Measurements from ENCODE around the gene DDX5. TPM values are rescaled to one million over a fixed set of nuclear protein-coding genes. Genes with fewer than 3 reads are reported as not detected.

The DDX5 gene
- total RNA-seq, 1 donor from 2014 or later: 1,273 TPM

- Mint-ChIP-seq H3K4me1 (ENCODE audit: low read depth, unreplicated experiment) (peaks cover 32% of the 10 kb centered on the region), H3K27ac (ENCODE audit: unreplicated experiment) (no peak overlapping the region), H3K27me3 (ENCODE audit: unreplicated experiment) (peaks cover 29% of the 10 kb centered on the region), H3K9me3 (ENCODE audit: unreplicated experiment) (peaks cover 30% of the 10 kb centered on the region), H3K4me3 (ENCODE audit: unreplicated experiment) (peak overlapping the region; percentile 71), H3K36me3 (ENCODE audit: unreplicated experiment) (peaks cover 11% of the 10 kb centered on the region)
- no peak for TF ChIP-seq CTCF (IDR thresholded peaks at IDR 0.05; ENCODE audit: partially characterized antibody, unreplicated experiment)
- no peak for DNase-seq
These were observed 2.7 kb downstream of the DDX5 start for GRCh38 chr17:64503341-64503740.

- peaks cover 11% of the 10 kb centered on the region for H3K36me3 Mint-ChIP-seq (ENCODE audit: unreplicated experiment)
- no peak overlapping the region for H3K27ac Mint-ChIP-seq (ENCODE audit: unreplicated experiment)
- H3K4me1 Mint-ChIP-seq (ENCODE audit: low read depth, unreplicated experiment): peaks cover 35% of the 10 kb centered on the region
- TF ChIP-seq CTCF (IDR thresholded peaks at IDR 0.05; ENCODE audit: partially characterized antibody, unreplicated experiment): no peak
- peaks cover 29% of the 10 kb centered on the region for H3K27me3 Mint-ChIP-seq (ENCODE audit: unreplicated experiment)
- H3K9me3 Mint-ChIP-seq (ENCODE audit: unreplicated experiment): peaks cover 30% of the 10 kb centered on the region
- no peak for DNase-seq
- H3K4me3 Mint-ChIP-seq (ENCODE audit: unreplicated experiment): peak overlapping the region; percentile 71
These were observed 3.3 kb downstream of the DDX5 start for GRCh38 chr17:64502809-64503208.

GRCh38 chr17:64502021-64502420 lies 4.1 kb downstream of the DDX5 start:
- peaks cover 27% of the 10 kb centered on the region for H3K9me3 Mint-ChIP-seq (ENCODE audit: unreplicated experiment)
- H3K27me3 Mint-ChIP-seq (ENCODE audit: unreplicated experiment): peaks cover 23% of the 10 kb centered on the region
- DNase-seq: no peak
- TF ChIP-seq CTCF (IDR thresholded peaks at IDR 0.05; ENCODE audit: partially characterized antibody, unreplicated experiment): no peak
- H3K27ac Mint-ChIP-seq (ENCODE audit: unreplicated experiment): no peak overlapping the region
- H3K4me1 Mint-ChIP-seq (ENCODE audit: low read depth, unreplicated experiment): peaks cover 35% of the 10 kb centered on the region
- peaks cover 11% of the 10 kb centered on the region for H3K36me3 Mint-ChIP-seq (ENCODE audit: unreplicated experiment)
- H3K4me3 Mint-ChIP-seq (ENCODE audit: unreplicated experiment): peak overlapping the region; percentile 24

GRCh38 chr17:64500862-64501765 lies 5.0 kb downstream of the DDX5 start:
- Mint-ChIP-seq H3K27me3 (ENCODE audit: unreplicated experiment) (peaks cover 20% of the 10 kb centered on the region), H3K9me3 (ENCODE audit: unreplicated experiment) (peaks cover 22% of the 10 kb centered on the region), H3K27ac (ENCODE audit: unreplicated experiment) (no peak overlapping the region), H3K36me3 (ENCODE audit: unreplicated experiment) (peaks cover 11% of the 10 kb centered on the region), H3K4me1 (ENCODE audit: low read depth, unreplicated experiment) (peaks cover 36% of the 10 kb centered on the region), H3K4me3 (ENCODE audit: unreplicated experiment) (peak overlapping the region; percentile 9)
- TF ChIP-seq CTCF (IDR thresholded peaks at IDR 0.05; ENCODE audit: partially characterized antibody, unreplicated experiment): no peak
- no peak for DNase-seq

GRCh38 chr17:64500487-64500859 lies 5.6 kb downstream of the DDX5 start:
- H3K4me1 Mint-ChIP-seq (ENCODE audit: low read depth, unreplicated experiment): peaks cover 39% of the 10 kb centered on the region

More at GRCh38 chr17:64500487-64500859, 5.6 kb downstream of the DDX5 start:
- DNase-seq: no peak
- peaks cover 7% of the 10 kb centered on the region for H3K36me3 Mint-ChIP-seq (ENCODE audit: unreplicated experiment)
- peaks cover 20% of the 10 kb centered on the region for H3K9me3 Mint-ChIP-seq (ENCODE audit: unreplicated experiment)
- H3K4me3 Mint-ChIP-seq (ENCODE audit: unreplicated experiment): peak overlapping the region; percentile 9
- H3K27me3 Mint-ChIP-seq (ENCODE audit: unreplicated experiment): peaks cover 14% of the 10 kb centered on the region
- no peak for TF ChIP-seq CTCF (IDR thresholded peaks at IDR 0.05; ENCODE audit: partially characterized antibody, unreplicated experiment)
- H3K27ac Mint-ChIP-seq (ENCODE audit: unreplicated experiment): no peak overlapping the region
